Epithelial cell of proximal tubule (primary cell): Measurements from ENCODE around the gene FAM107B. TPM values are rescaled to one million over a fixed set of nuclear protein-coding genes. Genes with fewer than 3 reads are reported as not detected.
A peak's percentile ranks its signal among the peaks of the same experiment; 100 is the strongest.

Experiments
- DNase-seq: peaks from one replicate; pipeline ENCODE4 v3.0.0-alpha.2; 2011; ENCODE audit warnings: low read depth
- H3K4me3 ChIP-seq: 2 replicates; pipeline ENCODE4 v1.5.1; 2011; ENCODE audit warnings: low read depth, mild to moderate bottlenecking, low read length
- CTCF ChIP-seq: conservative IDR thresholded peaks from 2 replicates; pipeline ENCODE4 v1.5.1; 2012; ENCODE audit warnings: low read depth, mild to moderate bottlenecking, low read length
- total RNA-seq: library from RNA; depleted of rRNA; stranded (reverse); fragments of >200 nt; gene quantifications from 2 replicates; pipeline ENCODE4 v1.2.3, GENCODE V29; 2015

Gene FAM107B
- total RNA-seq, 1 donor from 2014 or later = 46.0 TPM

GRCh38 chr10:14555807-14556206 is 218.9 kb downstream of the FAM107B start:
- H3K4me3 ChIP-seq = no peak overlapping the region
- no peak for TF ChIP-seq CTCF

GRCh38 chr10:14554491-14555205 is 220.0 kb downstream of the FAM107B start:
- no peak for DNase-seq

More at GRCh38 chr10:14555807-14556206, 218.9 kb downstream of the FAM107B start:
- no peak for DNase-seq

GRCh38 chr10:14554091-14554490 is 220.6 kb downstream of the FAM107B start:
- no peak for TF ChIP-seq CTCF
- DNase-seq = no peak
- H3K4me3 ChIP-seq = no peak overlapping the region

More at GRCh38 chr10:14554491-14555205, 220.0 kb downstream of the FAM107B start:
- TF ChIP-seq CTCF = no peak
- no peak overlapping the region for H3K4me3 ChIP-seq

- no peak for TF ChIP-seq CTCF
- H3K4me3 ChIP-seq = no peak overlapping the region
- peak; percentile 56 for DNase-seq
Measured at GRCh38 chr10:14553448-14553847, 221.2 kb downstream of the FAM107B start.

- no peak overlapping the region for H3K4me3 ChIP-seq
- no peak for DNase-seq
- no peak for TF ChIP-seq CTCF
Measured at GRCh38 chr10:14552015-14552414, 222.7 kb downstream of the FAM107B start.

- no peak for DNase-seq
- TF ChIP-seq CTCF = no peak
- H3K4me3 ChIP-seq = no peak overlapping the region
Measured at GRCh38 chr10:14550471-14550981, 224.2 kb downstream of the FAM107B start.

- no peak for DNase-seq
- no peak for TF ChIP-seq CTCF
- no peak overlapping the region for H3K4me3 ChIP-seq
Measured at GRCh38 chr10:14549496-14549895, 225.2 kb downstream of the FAM107B start.
